HL-60 (cell line): ENCODE data around the gene TRIM14.
A peak's percentile ranks its signal among the peaks of the same experiment; 100 is the strongest.

Source experiments
- DNase-seq, 2 experiments: peaks; one replicate each; pipeline ENCODE4 v3.0.0-alpha.2; 2010 to 2020; ENCODE audit warnings: low read depth in 1 of 2, low spot score in 1 of 2
- H3K27ac ChIP-seq: fragments of 250-450 bp; sonication (Bioruptor Pico); replicated peaks from 2 replicates; pipeline ENCODE4 v1.5.1; 2020; ENCODE audit warnings: mild to moderate bottlenecking, moderate library complexity
- H3K27me3 ChIP-seq: fragments of 250-450 bp; sonication (Bioruptor Pico); 2 replicates; pipeline ENCODE4 v1.5.1; 2021; ENCODE audit warnings: mild to moderate bottlenecking, moderate library complexity; ENCODE audit not compliant: insufficient read depth, poor library complexity, severe bottlenecking
- H3K4me3 ChIP-seq: replicated peaks from 2 replicates; pipeline ENCODE4 v1.5.1; 2011; ENCODE audit warnings: mild to moderate bottlenecking, control low read depth, low read length; ENCODE audit not compliant: insufficient read depth
- CTCF ChIP-seq: IDR thresholded peaks from one replicate; pipeline ENCODE4 v1.5.1; 2011; ENCODE audit warnings: low read length, control low read depth, inconsistent platforms; ENCODE audit not compliant: insufficient read depth
- GABPA ChIP-seq: IDR thresholded peaks from 2 replicates; pipeline ENCODE4 v1.6.1; 2012; ENCODE audit warnings: low read depth
- POLR2AphosphoS5 ChIP-seq: IDR thresholded peaks from 2 replicates; pipeline ENCODE4 v1.6.1; 2012; ENCODE audit warnings: low read depth
- REST ChIP-seq: IDR thresholded peaks from 2 replicates; pipeline ENCODE4 v1.6.1; 2012; ENCODE audit warnings: low read depth; ENCODE audit not compliant: insufficient replicate concordance
- SPI1 ChIP-seq: IDR thresholded peaks from 2 replicates; pipeline ENCODE4 v1.6.1; 2012; ENCODE audit warnings: low read depth, mild to moderate bottlenecking, borderline replicate concordance

The TRIM14 gene

GRCh38 chr9:98071737-98072136 lies 47.3 kb downstream of the TRIM14 start:
- Histone ChIP-seq H3K27me3 (no peaks in the 10 kb centered on the region), H3K27ac (peak overlapping the region; percentile 36), H3K4me3 (no peak overlapping the region)
- TF ChIP-seq POLR2AphosphoS5 (no peak), GABPA (no peak), SPI1 (no peak), CTCF (no peak), REST (no peak)
- peak in 1 of 2 experiments; percentile 71 for DNase-seq

DNA sequence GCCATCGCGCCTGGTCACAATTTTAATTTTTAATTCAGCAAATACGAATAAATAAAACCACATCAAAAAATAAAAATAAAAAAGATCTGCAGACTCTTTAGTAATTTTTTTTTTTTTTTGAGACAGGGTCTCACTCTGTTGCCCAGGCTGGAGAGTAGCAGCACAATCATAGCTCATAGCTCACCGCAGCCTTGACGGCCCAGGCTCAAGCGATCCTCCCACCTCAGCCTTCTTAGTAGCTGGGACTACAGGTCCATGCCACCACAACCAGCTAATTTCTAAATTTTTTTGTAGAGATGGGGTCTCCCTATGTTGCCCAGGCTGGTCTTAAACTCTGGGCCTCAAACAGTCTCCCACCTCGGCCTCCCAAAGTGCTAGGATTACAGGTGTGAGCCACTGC lies 48.3 kb downstream of the TRIM14 start:
- H3K27ac ChIP-seq = no peak overlapping the region
- no peaks in the 10 kb centered on the region for H3K27me3 ChIP-seq
- DNase-seq = no peak
- TF ChIP-seq GABPA (no peak), REST (no peak), CTCF (no peak), POLR2AphosphoS5 (no peak), SPI1 (no peak)
- no peak overlapping the region for H3K4me3 ChIP-seq

DNA sequence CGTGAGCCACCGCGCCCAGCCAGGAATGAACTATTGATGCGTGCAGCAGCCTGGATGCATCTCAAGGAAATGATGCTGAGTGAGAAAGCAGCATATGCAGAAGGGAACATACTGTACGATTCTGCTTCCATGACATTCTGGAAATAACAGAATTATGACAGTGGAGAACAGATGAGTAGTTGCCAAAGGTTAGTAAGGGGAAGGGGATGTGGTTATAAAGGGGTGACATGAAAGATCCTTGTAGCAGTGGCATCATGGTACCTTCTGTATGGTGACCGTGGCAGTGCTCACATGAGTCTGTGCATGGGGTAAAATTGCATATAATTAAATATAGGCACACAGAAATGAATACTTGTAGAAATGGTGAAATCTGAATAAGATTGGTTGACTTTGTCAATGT lies 49.5 kb downstream of the TRIM14 start:
- no peak for DNase-seq
- no peak overlapping the region for H3K4me3 ChIP-seq
- no peaks in the 10 kb centered on the region for H3K27me3 ChIP-seq
- TF ChIP-seq GABPA = no peak
- TF ChIP-seq POLR2AphosphoS5 = no peak
- TF ChIP-seq SPI1 = no peak
- no peak for TF ChIP-seq REST
- no peak for TF ChIP-seq CTCF
- no peak overlapping the region for H3K27ac ChIP-seq
